CD14-positive monocyte (primary cell): Measurements from ENCODE around the gene CMPK2. TPM values are rescaled to one million over a fixed set of nuclear protein-coding genes. Genes with fewer than 3 reads are reported as not detected.

Experiments used
- DNase-seq, 3 donors: peaks; one replicate each; pipeline ENCODE4 v3.0.0-alpha.2; 2011 to 2022
- H2AFZ ChIP-seq: 2 replicates; pipeline ENCODE4 v1.6.0; 2012; ENCODE audit warnings: mild to moderate bottlenecking, low read depth, low read length, inconsistent platforms; ENCODE audit not compliant: insufficient read depth, poor library complexity, severe bottlenecking
- H3K27ac ChIP-seq, 2 donors: 1 replicate in 1 of 2; 2 replicates in 1 of 2; pipeline ENCODE4 v1.5.1; 2012 to 2013; ENCODE audit warnings: low read length in 2 of 2, control low read depth in 1 of 2, inconsistent platforms in 1 of 2, low read depth in 1 of 2, mild to moderate bottlenecking in 1 of 2
- H3K27me3 ChIP-seq, 2 donors: one replicate each; pipeline versions ENCODE4 v1.6.0 to v1.6.1; 2011 to 2013; ENCODE audit warnings: low read length in 2 of 2; ENCODE audit not compliant: control insufficient read depth in 2 of 2, insufficient read depth in 2 of 2
- H3K36me3 ChIP-seq, 2 donors: replicated peaks in 1 of 2; 1 replicate in 1 of 2; 2 replicates in 1 of 2; pipeline versions ENCODE4 v1.5.1 to v1.6.1; 2012 to 2013; ENCODE audit warnings: low read length in 2 of 2, control low read depth in 1 of 2, inconsistent platforms in 1 of 2, mild to moderate bottlenecking in 1 of 2; ENCODE audit not compliant: insufficient read depth in 2 of 2, control insufficient read depth in 1 of 2
- H3K4me1 ChIP-seq, 2 donors: 1 replicate in 1 of 2; 2 replicates in 1 of 2; pipeline versions ENCODE4 v1.5.1 to v1.6.1; 2012 to 2013; ENCODE audit warnings: low read length in 2 of 2, control low read depth in 1 of 2, inconsistent platforms in 1 of 2, mild to moderate bottlenecking in 1 of 2, moderate library complexity in 1 of 2; ENCODE audit not compliant: insufficient read depth in 2 of 2, control insufficient read depth in 1 of 2
- H3K4me2 ChIP-seq: replicated peaks from 2 replicates; pipeline ENCODE3; 2012; ENCODE audit warnings: low read length, moderate library complexity, mild to moderate bottlenecking; ENCODE audit not compliant: poor library complexity, severe bottlenecking; ENCODE audit errors: extremely low read depth
- H3K4me3 ChIP-seq, 3 experiments: fragments of 200-600 bp in 1 of 3; sonication (generic) in 1 of 3; replicated peaks in 1 of 3; 1 replicate in 2 of 3; 2 replicates in 1 of 3; pipeline ENCODE4 v1.5.1; 2011 to 2013; ENCODE audit warnings: low read length in 3 of 3, mild to moderate bottlenecking in 3 of 3, control low read depth in 2 of 3, low read depth in 2 of 3, inconsistent platforms in 1 of 3, moderate library complexity in 1 of 3
- H3K79me2 ChIP-seq: 2 replicates; pipeline ENCODE4 v1.6.0; 2012; ENCODE audit warnings: mild to moderate bottlenecking, control low read depth, inconsistent platforms, low read length, moderate library complexity; ENCODE audit not compliant: insufficient read depth
- H3K9ac ChIP-seq: 2 replicates; pipeline ENCODE4 v1.6.0; 2017; ENCODE audit warnings: low read length, mild to moderate bottlenecking; ENCODE audit not compliant: insufficient read depth, poor library complexity, severe bottlenecking
- H3K9me3 ChIP-seq, 2 donors: replicated peaks in 1 of 2; 1 replicate in 1 of 2; 2 replicates in 1 of 2; pipeline versions ENCODE4 v1.5.1 to v1.6.1; 2012 to 2013; ENCODE audit warnings: low read length in 2 of 2, control low read depth in 1 of 2; ENCODE audit not compliant: control insufficient read depth in 1 of 2, insufficient read depth in 1 of 2
- H4K20me1 ChIP-seq: 2 replicates; pipeline ENCODE4 v1.6.0; 2012; ENCODE audit warnings: mild to moderate bottlenecking, low read length, control low read depth, moderate library complexity; ENCODE audit not compliant: insufficient read depth
- H3K27ac Mint-ChIP-seq, 7 donors: one replicate each; pipeline ENCODE4 v1.8.0; 2020; ENCODE audit warnings: mild to moderate bottlenecking in 7 of 7, mixed read lengths in 7 of 7, moderate library complexity in 6 of 7, inconsistent platforms in 2 of 7
- H3K27me3 Mint-ChIP-seq, 3 donors: one replicate each; pipeline ENCODE4 v1.8.0; 2021 to 2022; ENCODE audit warnings: low read depth in 3 of 3, mild to moderate bottlenecking in 3 of 3, mixed read lengths in 3 of 3, moderate library complexity in 3 of 3, inconsistent platforms in 1 of 3
- H3K36me3 Mint-ChIP-seq, 2 donors: one replicate each; pipeline ENCODE4 v1.8.0; 2020; ENCODE audit warnings: mixed read lengths in 2 of 2, inconsistent platforms in 1 of 2, mild to moderate bottlenecking in 1 of 2
- H3K4me1 Mint-ChIP-seq: one replicate; pipeline ENCODE4 v1.8.0; 2020; ENCODE audit warnings: mild to moderate bottlenecking, mixed read lengths
- H3K4me3 Mint-ChIP-seq, 2 donors: one replicate each; pipeline ENCODE4 v1.8.0; 2020; ENCODE audit warnings: mild to moderate bottlenecking in 2 of 2, mixed read lengths in 2 of 2, moderate library complexity in 1 of 2
- H3K9me3 Mint-ChIP-seq, 7 donors: one replicate each; pipeline ENCODE4 v1.8.0; 2020 to 2022; ENCODE audit warnings: mixed read lengths in 7 of 7, mild to moderate bottlenecking in 6 of 7, moderate library complexity in 6 of 7, inconsistent platforms in 2 of 7
- CTCF ChIP-seq: fragments of 200-600 bp; IDR thresholded peaks from one replicate; pipeline ENCODE4 v1.8.0; 2022; ENCODE audit warnings: antibody characterized with exemption, mild to moderate bottlenecking
- WGBS: methylation state at CpG from one replicate; pipeline ENCODE4 v1.1.5; 2013; ENCODE audit warnings: missing lambda C conversion rate; ENCODE audit not compliant: insufficient coverage; 5-methylcytosine and 5-hydroxymethylcytosine counted together
- intact Hi-C, 2 donors: fragments of 100-400 bp; cut with micrococcal nuclease; formaldehyde crosslinking; loops; one replicate each; pipeline versions ENCODE4 v1.15.0 to v1.15.1; 2023
- polyA plus RNA-seq, 3 donors: library from polyadenylated mRNA; depleted of rRNA in 1 of 3; unstranded in 2 of 3; stranded (reverse) in 1 of 3; fragments of 300-500 nt in 2 of 3; fragments of >200 nt in 1 of 3; fragmentation: Illumina TruSeq in 2 of 3; gene quantifications; 1 replicate in 2 of 3; 2 replicates in 1 of 3; pipeline ENCODE4 v1.2.3, GENCODE V29; 2012 to 2021

Gene CMPK2
- polyA plus RNA-seq, 3 donors, result 12.6 to 18.1 (median 17.0) TPM

GRCh38 chr2:6913415-6914157 lies 47.9 kb upstream of the CMPK2 start:
- peaks cover 0 to 2% (median 0%) of the 10 kb centered on the region in 7 donors for H3K9me3 Mint-ChIP-seq
- H3K4me3 ChIP-seq, result no peak overlapping the region

DNA sequence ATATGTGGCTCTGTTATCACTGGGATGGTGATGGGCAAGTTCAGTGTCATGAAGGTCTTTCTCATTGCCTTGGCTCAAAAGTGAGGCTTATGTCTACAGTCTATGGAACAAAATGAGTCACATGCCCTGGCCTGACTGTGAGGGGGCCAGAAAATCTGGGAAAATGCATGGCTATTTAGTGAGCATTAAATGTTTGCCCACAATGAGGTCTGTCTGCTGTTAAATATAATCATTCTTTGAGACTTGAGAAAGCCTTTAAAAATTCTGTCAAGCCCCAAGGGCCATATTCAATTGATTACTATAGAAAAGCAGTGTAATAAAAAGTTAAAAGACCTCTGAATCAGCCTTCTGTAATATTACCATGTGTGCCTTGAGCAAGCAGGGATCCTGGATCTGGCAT lies 46.0 kb upstream of the CMPK2 start:
- no peak overlapping the region for H3K27ac Mint-ChIP-seq
- H3K4me3 ChIP-seq, result no peak overlapping the region

More at GRCh38 chr2:6913415-6914157, 47.9 kb upstream of the CMPK2 start:
- 84% methylated on average over 2 of the region's 9 CpGs for WGBS
- DNase-seq, result no peak
- H3K4me3 Mint-ChIP-seq, result no peak overlapping the region
- no peak for TF ChIP-seq CTCF
- Histone ChIP-seq H2AFZ (no peak overlapping the region), H3K36me3 (no peaks in the 10 kb centered on the region), H4K20me1 (no peaks in the 10 kb centered on the region), H3K27me3 (no peaks in the 10 kb centered on the region), H3K27ac (no peak overlapping the region), H3K79me2 (no peaks in the 10 kb centered on the region), H3K9ac (no peak overlapping the region), H3K4me2 (no peak overlapping the region), H3K9me3 (no peaks in the 10 kb centered on the region), H3K4me1 (peaks cover 16 to 24% of the 10 kb centered on the region in 2 donors)
- H3K27ac Mint-ChIP-seq, result no peak overlapping the region
- intact Hi-C loops, result loop anchor here in 1 of 2 donors (10.0 kb wide), 1 partner anchor 91 kb away; no protein-coding TSS in a partner anchor
- H3K4me1 Mint-ChIP-seq, result peaks cover 18% of the 10 kb centered on the region
- H3K36me3 Mint-ChIP-seq, result no peaks in the 10 kb centered on the region
- peaks cover 1 to 9% (median 9%) of the 10 kb centered on the region in 3 donors for H3K27me3 Mint-ChIP-seq

More for the DNA sequence above, 46.0 kb upstream of the CMPK2 start:
- intact Hi-C loops, result loop anchor here in 1 of 2 donors (10.0 kb wide), 1 partner anchor 93 kb away; no protein-coding TSS in a partner anchor
- TF ChIP-seq CTCF, result no peak
- Histone ChIP-seq H3K9ac (no peak overlapping the region), H3K36me3 (no peaks in the 10 kb centered on the region), H3K4me1 (peaks cover 8 to 12% of the 10 kb centered on the region in 2 donors), H3K4me2 (no peak overlapping the region), H3K9me3 (no peaks in the 10 kb centered on the region), H3K79me2 (no peaks in the 10 kb centered on the region), H4K20me1 (no peaks in the 10 kb centered on the region), H3K27ac (no peak overlapping the region), H2AFZ (no peak overlapping the region), H3K27me3 (no peaks in the 10 kb centered on the region)
- Mint-ChIP-seq H3K27me3 (peaks cover 0 to 4% (median 3%) of the 10 kb centered on the region in 3 donors), H3K4me1 (peaks cover 15% of the 10 kb centered on the region), H3K4me3 (no peak overlapping the region), H3K36me3 (no peaks in the 10 kb centered on the region), H3K9me3 (no peaks in the 10 kb centered on the region)
- DNase-seq, result no peak
